ENCODE data around the gene CDKL5.

DNA sequence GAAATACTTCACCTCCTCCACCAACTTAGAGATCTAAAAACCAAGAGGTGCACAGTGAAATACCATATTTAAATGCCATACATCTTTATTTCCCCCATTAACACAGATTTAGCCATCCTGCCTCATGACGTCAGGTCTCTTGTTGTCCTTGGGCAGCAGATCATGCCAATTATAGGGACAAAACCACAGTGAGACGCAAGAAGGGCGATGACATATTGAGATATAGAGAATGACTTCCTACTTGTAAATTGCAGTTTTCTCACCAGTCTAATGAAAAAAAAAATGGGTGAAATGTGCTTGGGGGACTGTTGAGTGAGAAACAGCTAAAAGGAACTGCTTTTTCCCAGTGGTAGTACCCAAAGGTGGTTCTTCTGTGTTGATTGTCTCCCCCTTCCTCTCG, 222.2 kb downstream of the CDKL5 start:
- no peak for TF ChIP-seq CTCF (IDR thresholded peaks at IDR 0.05)
- no peak for TF ChIP-seq POLR2AphosphoS5 (IDR thresholded peaks at IDR 0.05; ENCODE audit: low read depth, low read length)

All from Panc1 (cell line).